ENCODE measurements around the gene SSC4D.
"Not testable (repeated sequence)": the region's sequence is repeated elsewhere in the genome, so short reads cannot be mapped to it uniquely, and the experiment has no call there.

SSC4D gene

GRCh38 chr7:76394957-76395356, 14.5 kb downstream of the SSC4D start:
- no peak for DNase-seq (ENCODE audit: insufficient read length, low spot score)
- TF ChIP-seq, protein P1, sequence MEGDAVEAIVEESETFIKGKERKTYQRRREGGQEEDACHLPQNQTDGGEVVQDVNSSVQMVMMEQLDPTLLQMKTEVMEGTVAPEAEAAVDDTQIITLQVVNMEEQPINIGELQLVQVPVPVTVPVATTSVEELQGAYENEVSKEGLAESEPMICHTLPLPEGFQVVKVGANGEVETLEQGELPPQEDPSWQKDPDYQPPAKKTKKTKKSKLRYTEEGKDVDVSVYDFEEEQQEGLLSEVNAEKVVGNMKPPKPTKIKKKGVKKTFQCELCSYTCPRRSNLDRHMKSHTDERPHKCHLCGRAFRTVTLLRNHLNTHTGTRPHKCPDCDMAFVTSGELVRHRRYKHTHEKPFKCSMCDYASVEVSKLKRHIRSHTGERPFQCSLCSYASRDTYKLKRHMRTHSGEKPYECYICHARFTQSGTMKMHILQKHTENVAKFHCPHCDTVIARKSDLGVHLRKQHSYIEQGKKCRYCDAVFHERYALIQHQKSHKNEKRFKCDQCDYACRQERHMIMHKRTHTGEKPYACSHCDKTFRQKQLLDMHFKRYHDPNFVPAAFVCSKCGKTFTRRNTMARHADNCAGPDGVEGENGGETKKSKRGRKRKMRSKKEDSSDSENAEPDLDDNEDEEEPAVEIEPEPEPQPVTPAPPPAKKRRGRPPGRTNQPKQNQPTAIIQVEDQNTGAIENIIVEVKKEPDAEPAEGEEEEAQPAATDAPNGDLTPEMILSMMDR (IDR thresholded peaks at IDR 0.05; ENCODE audit: insufficient read depth, missing control alignments), result no peak
- no peak for FAIRE-seq

DNA sequence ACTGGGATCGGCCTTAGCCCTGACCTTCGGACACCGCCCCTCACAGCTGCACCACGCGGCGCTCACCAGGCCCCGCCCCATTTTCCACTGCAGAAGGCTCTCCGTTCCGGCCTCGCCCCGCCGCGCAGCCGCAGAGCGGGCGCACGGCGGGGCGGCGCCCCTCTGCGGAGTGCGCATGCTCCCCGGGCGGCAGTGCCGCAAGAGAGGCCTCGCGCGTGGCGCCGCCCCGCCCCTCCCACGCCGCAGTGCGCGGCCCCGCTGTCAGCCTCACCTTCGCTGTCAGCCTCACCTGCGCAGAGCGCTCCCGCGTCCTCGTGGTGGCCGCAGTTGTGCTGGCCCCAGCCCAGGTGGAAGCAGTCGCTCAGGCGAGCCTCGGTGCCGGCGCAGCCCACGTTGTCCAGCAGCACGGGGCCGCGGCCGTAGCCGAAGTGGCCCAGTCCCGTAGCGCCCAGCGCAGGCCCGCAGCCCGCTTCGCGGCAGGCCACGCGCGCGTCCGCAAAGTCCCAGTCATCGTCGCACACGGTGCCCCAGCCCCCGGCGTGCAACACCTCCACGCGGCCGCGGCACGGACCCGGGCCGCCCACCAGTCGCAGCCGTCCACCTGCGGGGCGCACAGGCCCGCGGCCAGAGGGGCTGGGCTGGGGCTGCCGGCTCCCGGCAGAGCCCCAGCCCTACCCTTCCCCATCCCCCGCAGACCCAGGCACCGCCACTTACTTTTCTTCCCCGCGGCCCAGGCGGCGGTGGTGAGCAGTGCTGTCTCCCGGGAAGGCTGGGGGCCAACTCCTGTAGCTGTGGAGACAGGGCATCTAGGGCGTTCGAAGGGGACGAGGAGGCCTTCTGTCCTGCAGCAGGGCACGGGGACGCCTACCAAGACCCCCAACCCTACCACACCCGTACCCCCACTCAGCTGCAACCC, 16.1 kb downstream of the SSC4D start:
- TF ChIP-seq, protein P1 (IDR thresholded peaks at IDR 0.05; ENCODE audit: insufficient read depth, missing control alignments), result no peak
- DNase-seq (ENCODE audit: insufficient read length, low spot score), result peak; percentile 95
- FAIRE-seq, result no peak

DNA sequence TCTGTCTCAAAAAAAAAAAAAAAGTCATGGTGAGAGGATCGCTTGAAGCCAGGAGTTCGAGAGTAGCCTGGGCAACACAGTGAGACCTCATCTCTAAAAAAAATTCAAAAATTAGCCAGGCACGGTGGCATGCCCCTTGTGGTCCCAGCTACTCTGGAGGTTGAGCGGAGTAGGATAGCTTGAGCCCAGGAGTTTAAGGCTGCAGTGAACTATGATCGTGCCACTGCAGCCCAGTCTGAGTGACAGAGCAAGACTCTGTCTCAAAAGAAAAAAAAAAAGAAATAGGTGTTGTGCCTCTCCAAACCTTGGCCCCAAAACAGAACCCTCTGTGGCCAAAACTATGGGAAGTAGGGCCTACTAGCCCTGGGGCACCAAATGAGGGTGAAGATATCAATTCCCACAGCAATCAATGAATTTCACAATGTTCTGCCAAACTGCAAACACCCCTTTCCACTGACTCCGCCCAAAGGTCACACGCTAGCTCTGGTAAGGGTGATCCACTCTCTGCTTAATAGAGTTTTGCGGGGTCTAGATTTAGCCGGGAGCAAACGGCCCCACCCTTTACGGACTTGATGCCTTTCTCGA, 16.9 kb downstream of the SSC4D start:
- TF ChIP-seq, protein P1 (IDR thresholded peaks at IDR 0.05; ENCODE audit: insufficient read depth, missing control alignments), result no peak
- FAIRE-seq (no peak), DNase-seq (ENCODE audit: insufficient read length, low spot score) (no peak)

DNA sequence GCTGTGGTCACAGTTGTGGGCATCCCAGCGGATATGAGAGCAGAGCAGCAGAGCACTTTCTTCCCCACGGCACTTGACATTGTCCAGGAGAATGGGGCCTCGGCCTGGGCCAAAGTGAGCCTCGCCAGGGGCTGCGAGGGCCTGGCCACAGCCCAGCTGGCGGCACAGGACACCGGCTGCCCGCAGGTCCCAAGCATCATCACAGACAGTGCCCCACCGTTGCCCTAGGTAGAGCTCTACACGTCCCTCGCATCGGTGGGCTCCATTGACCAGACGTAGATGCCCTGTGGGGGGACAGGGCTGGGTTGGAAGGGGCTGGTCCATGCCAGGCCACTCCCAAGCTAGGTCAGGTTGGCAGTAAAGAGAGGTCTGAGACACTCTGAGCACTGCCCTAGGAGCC, 19.4 kb downstream of the SSC4D start:
- DNase-seq (ENCODE audit: insufficient read length, low spot score), result no peak
- no peak for FAIRE-seq
- TF ChIP-seq, protein P1 (IDR thresholded peaks at IDR 0.05; ENCODE audit: insufficient read depth, missing control alignments), result no peak

DNA sequence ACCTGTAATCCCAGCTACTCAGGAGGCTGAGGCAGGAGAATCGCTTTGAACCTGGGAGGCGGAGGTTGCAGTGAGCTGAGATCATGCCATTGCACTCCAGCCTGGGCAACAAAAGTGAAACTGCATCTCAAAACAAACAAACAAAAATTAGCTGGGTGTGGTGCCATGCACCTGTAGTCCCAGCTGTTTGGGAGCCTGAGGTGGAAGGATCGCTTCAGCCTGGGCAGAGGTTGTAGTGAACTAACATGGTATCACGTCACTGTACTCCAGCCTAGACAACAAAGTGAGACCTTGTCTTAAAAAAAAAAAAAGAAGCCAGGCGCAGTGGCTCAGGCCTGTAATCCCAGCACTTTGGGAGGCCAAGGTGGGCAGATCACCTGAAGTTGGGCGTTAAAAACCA, 21.7 kb downstream of the SSC4D start:
- not testable (repeated sequence) for FAIRE-seq; DNase-seq (ENCODE audit: insufficient read length, low spot score)

DNA sequence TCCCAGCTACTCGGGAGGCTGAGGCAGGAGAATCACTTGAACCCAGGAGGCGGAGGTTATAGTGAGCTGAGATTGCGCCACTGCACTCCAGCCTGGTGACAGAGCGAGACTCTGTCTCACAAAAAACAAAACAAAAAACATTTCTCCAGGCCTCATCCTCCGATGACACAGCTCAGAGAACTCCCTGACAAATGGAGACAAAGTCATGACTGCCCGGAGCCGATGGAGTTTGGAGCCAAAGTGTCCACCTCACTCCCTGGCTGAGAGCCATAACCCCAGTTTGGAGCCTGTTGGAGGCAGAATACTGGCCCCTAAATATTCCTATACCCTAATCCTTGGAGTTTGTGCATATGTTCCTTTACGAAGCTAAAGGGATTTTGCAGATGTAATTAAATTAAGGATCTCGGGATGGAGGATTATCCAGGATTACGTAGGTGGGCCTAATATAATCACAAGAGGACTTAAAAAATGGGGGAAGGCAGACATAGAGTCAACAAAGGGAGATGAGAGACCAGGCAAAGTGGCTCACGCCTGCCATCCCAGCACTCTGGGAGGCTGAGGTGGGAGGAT, 22.7 kb downstream of the SSC4D start:
- peak; percentile 35 for FAIRE-seq
- TF ChIP-seq, protein P1 (IDR thresholded peaks at IDR 0.05; ENCODE audit: insufficient read depth, missing control alignments), result no peak
- DNase-seq (ENCODE audit: insufficient read length, low spot score), result peak; percentile 77

- DNase-seq (ENCODE audit: insufficient read length, low spot score) (no peak), FAIRE-seq (no peak)
- TF ChIP-seq, protein P1 (IDR thresholded peaks at IDR 0.05; ENCODE audit: insufficient read depth, missing control alignments), result no peak
Observed at GRCh38 chr7:76383089-76383944, 26.2 kb downstream of the SSC4D start.

Measured in D721Med (cell line).